ENCODE measurements around the gene OR10K2. TPM values are rescaled to one million over a fixed set of nuclear protein-coding genes. Genes with fewer than 3 reads are reported as not detected.

The OR10K2 gene
- total and polyA plus RNA-seq, 2 of the 8 experiments (the other 6 are each of a cell fraction or from before 2014, with no cell fraction given), result not detected

DNA sequence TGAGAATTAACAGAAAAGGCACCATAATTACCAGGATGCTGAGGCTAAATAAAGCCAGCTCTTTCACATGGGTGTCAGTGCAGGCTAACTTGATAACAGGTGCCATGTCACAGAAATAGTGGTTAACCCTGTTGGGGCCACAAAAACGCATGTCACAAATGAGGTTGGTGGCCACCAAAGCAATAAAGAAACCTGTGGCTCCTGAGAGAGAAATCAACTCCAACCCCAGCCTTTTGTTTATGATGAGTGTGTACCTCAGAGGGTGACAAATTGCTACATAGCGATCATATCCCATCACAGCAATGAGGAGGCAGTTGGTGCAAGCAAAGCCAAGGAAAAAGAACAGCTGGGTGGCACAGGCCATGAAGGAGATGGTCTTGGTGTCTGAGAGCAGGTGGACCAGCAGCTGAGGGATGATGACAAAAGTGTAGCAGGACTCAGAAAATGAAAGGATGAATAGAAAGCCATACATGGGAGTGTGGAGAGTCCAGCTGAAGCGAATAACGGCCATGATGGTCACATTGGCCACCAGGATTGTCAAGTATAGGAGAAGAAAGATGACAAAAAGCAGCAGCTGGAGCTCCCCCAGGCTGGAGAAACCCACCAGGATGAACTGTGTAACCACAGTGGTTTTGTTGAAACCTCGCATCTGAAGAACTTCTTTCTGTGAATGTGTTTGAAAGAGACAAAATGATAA lies 27.1 kb downstream of the OR10K2 start, which contains the start of gene OR10T2:
TSS of gene OR10T2 (minus strand) at position 649 of the 697 bp plus-strand sequence. CDS start at position 649, 0 bp downstream.
- Histone ChIP-seq H3K18ac (ENCODE audit: extremely low read depth, low read length) (no peak within 1 kb of the TSS), H4K91ac (replicated peaks; ENCODE audit: insufficient read length, low read length) (no peak within 1 kb of the TSS), H3K14ac (ENCODE audit: insufficient read length) (no peak within 1 kb of the TSS), H2AFZ (ENCODE audit: low read length) (no peak within 1 kb of the TSS), H3K4ac (replicated peaks; ENCODE audit: insufficient read length, low read depth, low read length) (no peak within 1 kb of the TSS), H2BK20ac (ENCODE audit: low read length) (no peak within 1 kb of the TSS), H4K5ac (ENCODE audit: insufficient read length, low read depth, low read length) (no peak within 1 kb of the TSS), H3K36me3 (ENCODE audit: control insufficient read depth in 2 of 4, insufficient read depth in 4 of 4, low read length in 3 of 4) (no peaks in the 10 kb centered on the region), H2BK5ac (ENCODE audit: low read depth, low read length) (no peak within 1 kb of the TSS), H4K20me1 (replicated peaks in 1 of 2; ENCODE audit: control insufficient read depth in 1 of 2, insufficient read depth in 2 of 2, low read length in 2 of 2) (no peaks in the 10 kb centered on the region), H3K23ac (ENCODE audit: insufficient read length) (no peak within 1 kb of the TSS), H3K79me1 (ENCODE audit: low read depth, low read length) (no peaks in the 10 kb centered on the region), H3K9ac (replicated peaks in 1 of 4; ENCODE audit: extremely low read depth in 1 of 4, low read depth in 3 of 4, low read length in 3 of 4) (no peak within 1 kb of the TSS), H3K4me2 (ENCODE audit: insufficient read depth in 1 of 2, low read depth in 2 of 2, low read length in 2 of 2) (no peak within 1 kb of the TSS), H3K56ac (replicated peaks; ENCODE audit: insufficient read length, low read depth, low read length) (no peak within 1 kb of the TSS), H2BK15ac (ENCODE audit: low read length) (no peak within 1 kb of the TSS), H3K9me3 (ENCODE audit: insufficient read depth in 2 of 2, low read depth in 1 of 2, low read length in 1 of 2) (no peaks in the 10 kb centered on the region), H4K8ac (ENCODE audit: extremely low read depth, insufficient read depth, low read length) (no peak within 1 kb of the TSS), H3K27me3 (replicated peaks in 1 of 4; ENCODE audit: control insufficient read depth in 3 of 4, extremely low read depth in 1 of 4, insufficient read depth in 3 of 4, low read length in 3 of 4) (no peaks in the 10 kb centered on the region; a peak in 1 of 7 replicates), H3K4me1 (replicated peaks in 1 of 4; ENCODE audit: control insufficient read depth in 3 of 4, insufficient read depth in 4 of 4, low read length in 3 of 4) (no peaks in the 10 kb centered on the region), H3K79me2 (ENCODE audit: control insufficient read depth in 1 of 2, insufficient read depth in 2 of 2, low read length in 2 of 2) (no peaks in the 10 kb centered on the region), H2BK12ac (ENCODE audit: low read depth, low read length) (no peak within 1 kb of the TSS), H3K27ac (ENCODE audit: low read depth, low read length) (no peak within 1 kb of the TSS), H3K23me2 (ENCODE audit: low read depth, low read length) (no peaks in the 10 kb centered on the region), H3K4me3 (ENCODE audit: extremely low read depth in 1 of 4, insufficient read depth in 2 of 4, low read depth in 3 of 4, low read length in 4 of 4) (no peak within 1 kb of the TSS), H2AK5ac (ENCODE audit: low read depth, low read length) (no peak within 1 kb of the TSS), H2BK120ac (replicated peaks; ENCODE audit: low read depth, low read length) (no peak within 1 kb of the TSS)
- no peak for DNase-seq (ENCODE audit: low read depth in 1 of 2, low spot score in 2 of 2)
- TF ChIP-seq CEBPB (IDR thresholded peaks at IDR 0.05; ENCODE audit: low read depth, low read length), result no peak
- TF ChIP-seq, protein P1, sequence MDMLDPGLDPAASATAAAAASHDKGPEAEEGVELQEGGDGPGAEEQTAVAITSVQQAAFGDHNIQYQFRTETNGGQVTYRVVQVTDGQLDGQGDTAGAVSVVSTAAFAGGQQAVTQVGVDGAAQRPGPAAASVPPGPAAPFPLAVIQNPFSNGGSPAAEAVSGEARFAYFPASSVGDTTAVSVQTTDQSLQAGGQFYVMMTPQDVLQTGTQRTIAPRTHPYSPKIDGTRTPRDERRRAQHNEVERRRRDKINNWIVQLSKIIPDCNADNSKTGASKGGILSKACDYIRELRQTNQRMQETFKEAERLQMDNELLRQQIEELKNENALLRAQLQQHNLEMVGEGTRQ (IDR thresholded peaks at IDR 0.05; ENCODE audit: low read length), result no peak
- 93% methylated on average over 5 of the region's 5 CpGs; no CpG with 5 or more reads in 1 of the 2 experiments for WGBS, 2 experiments (ENCODE audit: extremely low coverage in 1 of 2, insufficient coverage in 1 of 2, insufficient read length in 1 of 2, insufficient replicate concordance in 2 of 2, low coverage in 1 of 2, low lambda C conversion rate in 2 of 2, missing lambda C conversion rate in 1 of 2)
- no peak for FAIRE-seq
- ChIA-PET CTCF (ENCODE audit: partially characterized antibody) (interaction anchor here (0.8 to 0.9 kb wide), 2 partner anchors 11 to 195 kb away, joined by 3 to 4 read pairs; no protein-coding TSS in a partner anchor), POLR2A (ENCODE audit: partially characterized antibody) (no interaction called here)
